Subcutaneous adipose tissue (tissue), 4 donors: ENCODE data around the gene ALPG. TPM values are rescaled to one million over a fixed set of nuclear protein-coding genes. Genes with fewer than 3 reads are reported as not detected.

Source experiments
- CTCF ChIP-seq: fragments of 450-650 bp; IDR thresholded peaks from one replicate; pipeline ENCODE4 v1.5.1; 2016; ENCODE audit warnings: low read depth, mild to moderate bottlenecking, control low read depth, antibody characterized with exemption, moderate library complexity
- total RNA-seq, 4 donors: library from RNA; depleted of rRNA; stranded (reverse); fragments of >200 nt; gene quantifications; one replicate each; pipeline ENCODE4 v1.1.0, GENCODE V29; 2016

ALPG gene
- total RNA-seq, 4 donors from 2014 or later: not detected

DNA sequence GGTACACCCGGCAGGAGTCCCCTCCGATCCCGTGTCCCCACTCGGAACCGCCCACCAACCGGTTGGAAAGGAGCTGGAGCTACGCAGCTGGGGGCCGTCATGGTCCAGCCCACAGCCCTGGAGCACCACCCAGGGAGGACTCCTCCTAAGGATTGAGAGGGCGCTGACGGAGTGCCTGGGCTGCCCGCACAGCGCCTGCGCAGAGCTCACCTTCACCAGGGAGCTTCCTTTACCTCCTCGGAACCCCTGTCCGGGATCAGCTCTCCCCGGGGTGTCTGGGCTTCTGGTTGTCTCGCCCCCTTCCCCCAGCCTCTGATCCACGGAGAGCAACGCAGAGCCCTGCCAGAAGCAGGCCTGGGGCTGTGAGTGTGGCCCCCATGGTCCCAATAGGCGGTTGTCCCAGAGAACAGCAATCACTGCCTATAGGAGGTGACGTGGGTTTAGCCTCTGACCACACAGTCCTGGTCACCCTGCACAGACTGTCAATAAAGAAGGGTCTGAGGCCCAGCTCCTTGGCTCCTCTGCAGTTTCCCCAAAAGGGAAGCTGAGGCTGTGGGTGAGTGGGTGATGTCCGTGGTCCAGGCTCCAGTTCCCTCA is 14.6 kb downstream of the ALPG start:
- TF ChIP-seq CTCF: no peak

- no peak for TF ChIP-seq CTCF
Observed at GRCh38 chr2:232422051-232422450, 15.4 kb downstream of the ALPG start.

- no peak for TF ChIP-seq CTCF
Observed at GRCh38 chr2:232431705-232432590, 25.3 kb downstream of the ALPG start.

- TF ChIP-seq CTCF: no peak
Observed at GRCh38 chr2:232432598-232433184, 26.0 kb downstream of the ALPG start.

DNA sequence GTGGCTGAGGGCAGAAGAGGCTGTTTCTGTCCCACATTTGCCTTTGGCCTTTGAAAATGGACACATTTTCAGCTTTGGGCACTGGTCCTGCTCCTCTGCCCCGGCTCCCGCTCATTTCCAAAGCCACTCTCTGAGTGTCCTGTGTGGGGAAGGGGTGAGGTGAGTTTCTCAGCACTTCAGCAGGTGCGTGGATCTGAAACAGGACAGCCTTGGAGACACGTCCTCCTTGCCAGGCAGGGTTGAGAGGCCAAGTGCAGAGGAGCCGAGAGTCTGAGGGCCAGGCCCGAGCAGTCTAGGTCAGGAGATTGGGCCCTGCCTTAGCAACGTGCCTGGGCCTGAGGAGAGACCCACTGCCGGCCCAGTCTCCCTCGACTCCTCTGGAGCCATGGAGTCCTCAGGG is 27.4 kb downstream of the ALPG start:
- TF ChIP-seq CTCF: no peak

GRCh38 chr2:232434563-232435374 is 28.1 kb downstream of the ALPG start:
- no peak for TF ChIP-seq CTCF

DNA sequence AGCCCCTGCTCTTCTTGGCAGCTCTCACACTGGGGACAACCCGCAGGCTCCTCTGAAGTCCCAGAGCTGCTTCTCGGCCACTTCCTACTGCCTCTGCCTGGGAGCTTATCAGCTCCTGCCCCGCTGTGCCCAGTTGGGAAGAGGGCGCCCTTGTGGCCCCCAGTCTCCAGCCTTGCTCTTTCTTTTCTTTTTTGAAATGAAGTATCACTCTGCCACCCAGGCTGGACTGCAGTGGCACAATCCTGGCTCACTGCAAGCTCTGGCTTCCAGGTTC is 28.7 kb downstream of the ALPG start:
- TF ChIP-seq CTCF: no peak
